Suprapubic skin (tissue), 4 donors: Measurements from ENCODE around the gene AKR1C4. TPM values are rescaled to one million over a fixed set of nuclear protein-coding genes. Genes with fewer than 3 reads are reported as not detected.

ENCODE experiments used
- DNase-seq, 2 donors: peaks; one replicate each; pipeline ENCODE4 v3.0.0-alpha.2; 2019; ENCODE audit warnings: low spot score in 2 of 2
- H3K27ac ChIP-seq: fragments of 200-600 bp; sonication (generic); one replicate; pipeline ENCODE4 v1.5.1; 2019
- H3K27me3 ChIP-seq: fragments of 200-600 bp; sonication (generic); one replicate; pipeline ENCODE4 v1.5.1; 2019
- H3K36me3 ChIP-seq: fragments of 200-600 bp; sonication (generic); one replicate; pipeline ENCODE4 v1.5.1; 2019
- H3K4me1 ChIP-seq: fragments of 200-600 bp; sonication (generic); one replicate; pipeline ENCODE4 v1.5.1; 2019
- H3K4me3 ChIP-seq: fragments of 200-600 bp; sonication (generic); one replicate; pipeline ENCODE4 v1.5.1; 2019; ENCODE audit warnings: mild to moderate bottlenecking
- H3K9me3 ChIP-seq: fragments of 200-600 bp; sonication (generic); one replicate; pipeline ENCODE4 v1.5.1; 2019
- CTCF ChIP-seq, 2 donors: fragments of 200-600 bp in 1 of 2; fragments of 450-650 bp in 1 of 2; sonication (generic) in 1 of 2; IDR thresholded peaks; one replicate each; pipeline ENCODE4 v1.5.1; 2016 to 2019; ENCODE audit warnings: antibody characterized with exemption in 2 of 2, mild to moderate bottlenecking in 1 of 2, moderate library complexity in 1 of 2
- EP300 ChIP-seq: sonication (generic); formaldehyde crosslinking; IDR thresholded peaks from one replicate; pipeline ENCODE4 v1.6.1; 2017; ENCODE audit warnings: antibody characterized with exemption
- POLR2A ChIP-seq, 2 donors: fragments of 450-650 bp; IDR thresholded peaks; one replicate each; pipeline ENCODE4 v1.6.1; 2017; ENCODE audit warnings: antibody characterized with exemption in 2 of 2, mild to moderate bottlenecking in 2 of 2, moderate library complexity in 2 of 2
- POLR2AphosphoS5 ChIP-seq, 3 donors: sonication (generic); formaldehyde crosslinking; IDR thresholded peaks; one replicate each; pipeline ENCODE4 v1.6.1; 2017; ENCODE audit warnings: antibody characterized with exemption in 3 of 3
- WGBS: methylation state at CpG from one replicate; pipeline ENCODE4 v1.1.5; 2018; 5-methylcytosine and 5-hydroxymethylcytosine counted together
- total RNA-seq, 4 donors: library from RNA; depleted of rRNA; stranded (reverse); fragments of >200 nt; gene quantifications; one replicate each; pipeline ENCODE4 v1.1.0, GENCODE V29; 2016

The AKR1C4 gene
- total RNA-seq, 4 donors from 2014 or later, result 1.1 TPM; not detected in 3

DNA sequence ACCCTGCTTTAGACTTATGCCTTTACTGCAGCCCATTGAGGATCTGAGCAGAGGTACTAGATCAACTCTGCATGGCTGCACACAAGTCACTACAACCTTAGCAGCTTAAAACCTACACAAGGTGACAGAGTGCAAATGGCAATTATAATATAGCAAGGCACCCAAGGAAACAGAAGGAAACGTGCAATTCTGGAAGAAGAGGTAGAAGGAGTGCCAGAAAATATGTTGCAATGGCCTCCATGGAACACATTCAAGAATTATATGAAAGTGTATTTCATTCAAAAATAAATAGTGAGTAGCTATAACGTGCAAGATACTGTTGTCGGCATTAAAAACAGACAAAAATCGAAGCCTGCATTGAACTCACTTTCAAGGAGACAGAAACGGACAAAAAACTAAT, 8.8 kb upstream of the AKR1C4 start:
- no peak for DNase-seq
- Histone ChIP-seq H3K9me3 (no peaks in the 10 kb centered on the region), H3K4me1 (no peaks in the 10 kb centered on the region), H3K36me3 (no peaks in the 10 kb centered on the region), H3K4me3 (no peak overlapping the region), H3K27me3 (no peaks in the 10 kb centered on the region), H3K27ac (no peak overlapping the region)
- TF ChIP-seq CTCF (IDR thresholded peaks at IDR 0.05) (no peak), EP300 (no peak), POLR2A (IDR thresholded peaks at IDR 0.05) (no peak), POLR2AphosphoS5 (IDR thresholded peaks at IDR 0.05) (no peak)
- WGBS, result 55% methylated on average over 5 of the region's 5 CpGs

DNA sequence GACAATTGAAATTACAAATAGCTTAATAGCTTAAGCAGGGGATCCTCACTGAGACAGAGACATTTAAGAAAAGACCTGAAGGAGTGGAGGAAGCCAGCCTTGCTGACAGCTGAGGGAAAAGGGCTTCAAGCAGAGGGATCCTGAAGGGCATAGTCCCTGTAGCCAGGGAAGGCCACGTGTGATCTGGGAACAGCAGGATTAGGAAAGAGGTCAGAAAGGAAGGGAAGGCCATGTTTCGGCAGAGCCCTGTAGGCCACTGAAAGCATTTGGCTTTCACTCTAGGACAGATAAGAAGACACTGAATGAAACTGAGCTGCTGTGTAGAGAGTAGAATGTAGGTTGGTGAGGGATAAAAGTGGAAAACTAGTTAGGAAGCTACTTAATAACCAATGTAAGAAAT, 8.3 kb upstream of the AKR1C4 start:
- H3K27me3 ChIP-seq, result no peaks in the 10 kb centered on the region
- 76% methylated on average over 2 of the region's 2 CpGs for WGBS
- no peak for DNase-seq
- H3K36me3 ChIP-seq, result no peaks in the 10 kb centered on the region
- H3K27ac ChIP-seq, result no peak overlapping the region
- TF ChIP-seq POLR2A (IDR thresholded peaks at IDR 0.05) (no peak), EP300 (no peak), CTCF (IDR thresholded peaks at IDR 0.05) (no peak), POLR2AphosphoS5 (IDR thresholded peaks at IDR 0.05) (no peak)
- no peaks in the 10 kb centered on the region for H3K9me3 ChIP-seq
- no peaks in the 10 kb centered on the region for H3K4me1 ChIP-seq
- no peak overlapping the region for H3K4me3 ChIP-seq

DNA sequence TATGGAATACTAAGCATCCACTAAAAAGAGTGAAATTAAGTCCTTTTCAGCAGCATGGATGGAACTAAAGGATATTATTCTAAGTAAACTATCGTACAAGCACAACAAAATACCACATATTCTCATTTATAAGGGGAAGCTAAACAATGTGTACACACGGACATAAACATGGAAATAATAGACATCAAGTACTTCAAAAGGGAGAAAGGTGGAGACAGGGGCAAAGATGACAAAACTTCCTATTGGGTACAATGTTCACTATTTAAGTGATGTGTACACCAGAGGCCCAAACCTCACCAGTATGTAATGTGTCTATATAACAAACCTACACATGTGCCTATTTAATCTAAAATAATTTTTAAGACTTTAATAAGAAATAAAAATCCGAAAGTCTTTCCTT, 2.2 kb upstream of the AKR1C4 start:
- TF ChIP-seq POLR2A (IDR thresholded peaks at IDR 0.05), result no peak
- TF ChIP-seq POLR2AphosphoS5 (IDR thresholded peaks at IDR 0.05), result no peak
- TF ChIP-seq EP300, result no peak
- no peak for TF ChIP-seq CTCF (IDR thresholded peaks at IDR 0.05)
- H3K27me3 ChIP-seq, result no peaks in the 10 kb centered on the region

DNA sequence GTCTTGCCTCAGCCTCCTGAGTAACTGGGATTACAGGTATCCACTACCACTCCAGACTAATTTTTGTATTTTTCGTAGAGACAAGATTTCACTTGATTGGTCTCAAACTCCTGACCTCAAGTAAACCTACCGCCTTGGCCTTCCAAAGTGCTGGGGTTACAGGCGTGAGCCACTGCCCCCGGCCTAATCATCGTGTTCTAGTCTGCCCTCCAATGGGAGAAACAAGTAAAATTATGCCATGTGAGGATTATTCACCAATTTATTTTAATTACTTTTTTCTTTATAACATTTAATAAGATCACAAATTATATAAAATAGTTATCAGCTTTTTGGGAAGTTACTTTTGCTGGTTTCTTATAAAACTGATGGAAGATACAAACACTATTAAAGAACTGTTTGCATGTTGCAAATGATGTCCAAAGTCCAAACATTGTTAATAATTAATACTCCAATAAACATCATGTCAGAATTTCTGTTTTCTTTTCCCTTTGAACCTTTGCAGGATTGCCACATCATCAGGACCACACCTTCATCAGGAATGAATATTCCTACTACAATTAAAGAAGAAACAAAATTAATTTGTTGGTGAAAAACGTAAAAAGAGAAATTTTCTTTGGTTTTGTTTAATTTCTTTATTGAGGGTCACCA, 786 bp upstream of the AKR1C4 start:
- no peaks in the 10 kb centered on the region for H3K9me3 ChIP-seq
- 87% methylated on average over 6 of the region's 6 CpGs for WGBS
- TF ChIP-seq EP300, result no peak
- TF ChIP-seq CTCF (IDR thresholded peaks at IDR 0.05), result no peak
- no peak for TF ChIP-seq POLR2AphosphoS5 (IDR thresholded peaks at IDR 0.05)
- TF ChIP-seq POLR2A (IDR thresholded peaks at IDR 0.05), result no peak

More for the DNA sequence above, 2.2 kb upstream of the AKR1C4 start:
- Histone ChIP-seq H3K4me3 (no peak overlapping the region), H3K27ac (no peak overlapping the region), H3K9me3 (no peaks in the 10 kb centered on the region), H3K4me1 (no peaks in the 10 kb centered on the region), H3K36me3 (no peaks in the 10 kb centered on the region)
- no peak for DNase-seq
- WGBS, result 94% methylated on average over 3 of the region's 3 CpGs

GRCh38 chr10:5198386-5198785, 1.7 kb downstream of the AKR1C4 start:
- Histone ChIP-seq H3K27me3 (no peaks in the 10 kb centered on the region), H3K4me3 (no peak overlapping the region), H3K36me3 (no peaks in the 10 kb centered on the region), H3K4me1 (no peaks in the 10 kb centered on the region), H3K27ac (no peak overlapping the region), H3K9me3 (peaks cover 5% of the 10 kb centered on the region)
- WGBS, result 84% methylated on average over 3 of the region's 3 CpGs
- no peak for DNase-seq
- no peak for TF ChIP-seq EP300
- TF ChIP-seq POLR2A (IDR thresholded peaks at IDR 0.05), result no peak
- TF ChIP-seq CTCF (IDR thresholded peaks at IDR 0.05), result no peak
- TF ChIP-seq POLR2AphosphoS5 (IDR thresholded peaks at IDR 0.05), result no peak

More for the DNA sequence above, 786 bp upstream of the AKR1C4 start:
- Histone ChIP-seq H3K4me3 (no peak overlapping the region), H3K27ac (no peak overlapping the region), H3K4me1 (no peaks in the 10 kb centered on the region), H3K27me3 (no peaks in the 10 kb centered on the region), H3K36me3 (no peaks in the 10 kb centered on the region)
- no peak for DNase-seq
